SIG-M5 treated with dmso at 0.1 percent for 504 hours (cell line): ENCODE data around the gene NEURL1B.

Experiments used
- DNase-seq: peaks from one replicate; lab custom pipeline; 2025; ENCODE audit not compliant: unreplicated experiment; lab: John Stamatoyannopoulos, UW

NEURL1B gene

DNA sequence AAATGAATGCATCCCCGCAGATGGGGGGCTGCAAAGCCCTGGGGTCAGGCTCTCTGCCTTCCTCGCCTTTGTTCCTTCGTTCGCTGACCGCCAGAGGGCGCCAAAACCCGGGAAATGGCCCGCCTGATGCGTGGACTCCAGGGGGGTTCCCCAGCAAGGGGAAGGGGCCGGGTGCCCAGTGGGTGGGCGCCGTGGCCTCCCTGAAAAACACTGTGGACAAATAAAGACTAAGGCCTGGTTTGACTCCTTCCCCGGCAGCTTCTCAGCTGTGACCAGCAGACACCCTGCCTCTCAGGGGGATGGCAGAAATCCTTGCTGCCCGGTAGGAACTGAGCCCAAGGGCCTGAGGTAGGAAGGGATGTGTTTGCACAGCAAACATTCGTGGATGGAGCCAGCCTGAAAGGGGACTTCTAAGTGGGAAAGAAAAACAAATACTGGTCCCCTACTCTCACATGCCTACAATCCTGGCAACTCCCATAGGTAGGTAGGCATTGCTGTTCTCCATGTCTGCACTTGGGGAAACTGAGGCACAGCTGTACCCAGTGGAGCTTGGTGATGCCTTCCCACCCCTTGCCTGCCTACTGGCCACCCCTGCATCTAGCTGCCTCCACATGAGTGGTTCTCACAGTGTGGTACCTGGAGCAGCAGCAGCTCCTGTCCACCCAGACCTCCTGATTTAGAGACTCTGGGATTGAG lies 72.2 kb downstream of the NEURL1B start:
- peak; percentile 13 for DNase-seq

DNA sequence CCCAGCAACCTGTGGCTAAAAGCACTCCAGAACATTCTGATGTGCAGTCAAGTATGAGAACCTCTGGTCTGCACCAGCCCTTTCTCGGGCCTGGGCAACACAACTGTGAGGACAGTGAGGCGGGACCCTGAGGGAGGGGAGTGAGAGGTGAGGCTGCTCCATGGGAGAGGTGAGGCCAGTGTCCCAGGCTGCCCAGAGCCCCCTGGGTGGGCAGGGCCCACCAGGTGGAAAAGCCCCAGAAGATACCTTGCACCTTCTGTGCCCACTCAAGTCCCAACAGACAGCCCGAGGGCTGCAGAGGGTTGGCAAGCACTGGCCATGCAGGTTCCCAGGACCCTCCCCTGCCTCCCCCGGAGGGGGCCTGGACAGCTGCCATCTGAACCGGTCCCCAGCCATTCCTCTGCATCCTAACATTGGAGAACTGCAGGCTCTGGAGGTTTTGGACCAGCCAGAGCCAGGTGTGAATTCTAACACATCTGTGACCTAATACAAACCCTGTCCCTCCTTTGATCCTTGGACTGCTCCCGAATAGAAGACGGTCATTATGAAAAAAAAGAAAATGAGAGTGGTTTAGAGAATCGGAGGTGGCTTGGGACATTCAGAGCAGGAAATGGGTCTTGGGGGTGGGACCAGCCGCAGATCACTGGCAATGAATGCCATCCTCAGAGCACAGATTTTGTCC lies 72.9 kb downstream of the NEURL1B start:
- no peak for DNase-seq

DNA sequence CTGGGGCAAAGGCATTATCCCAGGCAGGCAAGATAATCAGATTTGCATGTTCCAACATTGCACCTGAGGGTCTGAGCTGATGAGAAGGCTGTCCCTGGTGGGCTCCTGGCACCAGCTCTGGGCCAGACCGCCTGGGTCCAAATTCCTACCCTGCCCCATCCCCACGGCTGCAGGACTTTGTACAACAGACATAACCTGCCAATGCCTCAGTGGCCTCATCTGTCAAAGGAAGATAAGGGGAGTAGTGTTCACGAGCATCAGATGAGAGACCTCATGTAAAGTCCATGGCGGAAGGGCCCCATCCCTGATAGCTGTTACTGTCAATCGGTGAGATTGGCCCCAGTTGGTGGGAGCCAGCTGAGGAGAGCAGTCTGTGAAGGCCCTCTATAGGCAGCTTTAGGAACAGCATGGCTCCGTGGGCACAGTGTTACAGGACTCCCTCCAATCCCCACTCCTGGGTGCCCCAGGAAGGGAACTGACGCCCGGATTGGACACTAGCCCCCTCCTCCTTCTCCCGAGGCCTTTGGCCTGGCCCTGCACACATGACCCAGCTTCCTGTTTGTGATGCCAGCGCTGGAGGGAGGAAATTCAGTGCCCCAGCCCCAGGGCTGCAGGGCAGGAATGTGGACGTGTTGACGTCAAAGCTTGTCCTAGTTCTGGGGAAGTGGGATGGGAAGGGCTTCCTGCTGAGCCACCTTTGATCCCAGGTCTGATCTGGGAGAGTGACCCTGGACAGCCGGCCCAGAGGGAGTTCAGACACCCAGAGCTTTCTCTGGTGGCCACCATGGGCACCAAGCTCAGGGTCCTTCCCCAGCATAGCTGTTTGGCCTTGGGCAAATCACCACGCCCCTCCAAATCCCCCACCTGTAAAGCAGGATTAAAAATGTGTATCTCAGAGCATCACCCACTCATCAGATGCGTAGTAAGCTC lies 73.7 kb downstream of the NEURL1B start:
- peak; percentile 82 for DNase-seq

DNA sequence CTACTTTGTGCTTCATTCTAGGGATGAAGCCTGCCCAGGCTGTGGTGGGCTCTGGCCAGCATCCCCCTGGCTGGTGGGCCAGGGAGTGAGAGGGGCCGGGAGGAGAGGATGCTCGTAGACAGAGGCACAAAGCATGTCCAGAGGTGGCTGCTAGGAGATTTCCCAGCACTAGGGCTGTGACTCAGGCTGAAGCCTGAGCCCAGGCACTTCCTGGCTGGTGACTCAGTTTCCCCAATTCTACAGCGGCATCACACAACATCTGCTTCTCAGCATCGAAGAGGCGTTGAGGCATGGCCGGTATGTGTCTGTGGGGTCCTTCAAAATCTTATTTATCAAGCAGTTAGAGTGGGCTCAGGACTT lies 74.3 kb downstream of the NEURL1B start:
- DNase-seq, result no peak

DNA sequence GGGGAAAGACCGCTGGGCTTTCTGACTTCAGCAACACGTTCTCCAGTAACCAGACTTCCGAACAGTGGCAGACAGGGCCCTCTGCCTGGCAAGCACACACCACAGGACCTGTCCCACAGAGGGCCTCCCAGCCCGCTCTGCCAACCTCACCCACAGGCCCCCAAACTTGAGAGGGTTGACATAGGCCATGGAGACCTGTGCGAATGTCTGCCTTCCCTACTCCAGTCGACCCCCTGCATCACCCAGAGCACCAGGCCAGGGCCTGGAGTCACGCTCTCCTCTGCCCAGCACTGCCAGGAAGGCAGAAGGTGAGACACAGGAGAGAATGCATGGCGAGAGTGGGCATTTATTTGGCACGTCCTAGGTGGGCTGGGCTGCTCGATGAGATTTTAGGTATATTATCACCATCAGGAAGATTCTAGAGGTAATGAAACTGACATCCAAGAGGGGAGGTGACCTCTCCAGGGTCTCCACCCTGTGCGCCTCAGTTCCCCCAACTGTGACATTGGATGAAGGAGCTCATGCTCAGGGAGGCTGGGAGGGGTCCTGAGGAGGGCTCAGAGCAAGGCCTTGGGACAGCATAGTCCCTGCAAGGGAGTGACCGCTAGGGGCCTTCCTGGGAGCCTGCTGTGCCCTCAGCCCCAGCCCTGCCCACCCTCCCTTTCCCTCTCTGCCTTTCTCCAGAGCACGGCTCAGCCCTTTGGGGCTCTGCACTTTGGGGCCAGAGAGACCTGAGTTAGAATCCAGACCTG lies 75.0 kb downstream of the NEURL1B start:
- DNase-seq, result no peak

DNA sequence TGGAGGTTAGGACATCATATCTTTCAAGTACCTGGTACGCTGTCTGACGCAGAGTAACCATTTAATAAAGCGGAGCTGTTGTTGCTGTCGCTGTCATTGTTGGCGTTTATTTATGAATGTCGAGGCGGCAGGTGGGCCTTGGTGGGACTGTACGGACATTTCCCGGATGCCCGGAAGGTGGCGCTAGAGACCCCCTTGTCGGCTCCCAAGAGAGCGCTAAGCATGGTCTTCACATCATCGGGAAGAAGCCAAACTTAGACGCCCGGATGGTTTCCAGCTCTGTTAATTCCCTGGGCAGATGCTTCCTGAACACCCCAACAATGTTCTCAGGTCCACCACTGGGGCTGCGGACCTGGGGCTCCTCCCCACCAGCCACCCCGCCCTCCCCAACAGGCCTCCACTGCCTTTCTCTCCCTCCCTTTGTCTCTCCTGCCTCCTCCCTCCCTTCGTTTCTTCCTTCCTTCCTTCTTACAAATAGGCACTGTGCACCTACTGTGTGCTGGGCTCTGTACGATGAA lies 75.8 kb downstream of the NEURL1B start:
- DNase-seq, result peak; percentile 57

DNA sequence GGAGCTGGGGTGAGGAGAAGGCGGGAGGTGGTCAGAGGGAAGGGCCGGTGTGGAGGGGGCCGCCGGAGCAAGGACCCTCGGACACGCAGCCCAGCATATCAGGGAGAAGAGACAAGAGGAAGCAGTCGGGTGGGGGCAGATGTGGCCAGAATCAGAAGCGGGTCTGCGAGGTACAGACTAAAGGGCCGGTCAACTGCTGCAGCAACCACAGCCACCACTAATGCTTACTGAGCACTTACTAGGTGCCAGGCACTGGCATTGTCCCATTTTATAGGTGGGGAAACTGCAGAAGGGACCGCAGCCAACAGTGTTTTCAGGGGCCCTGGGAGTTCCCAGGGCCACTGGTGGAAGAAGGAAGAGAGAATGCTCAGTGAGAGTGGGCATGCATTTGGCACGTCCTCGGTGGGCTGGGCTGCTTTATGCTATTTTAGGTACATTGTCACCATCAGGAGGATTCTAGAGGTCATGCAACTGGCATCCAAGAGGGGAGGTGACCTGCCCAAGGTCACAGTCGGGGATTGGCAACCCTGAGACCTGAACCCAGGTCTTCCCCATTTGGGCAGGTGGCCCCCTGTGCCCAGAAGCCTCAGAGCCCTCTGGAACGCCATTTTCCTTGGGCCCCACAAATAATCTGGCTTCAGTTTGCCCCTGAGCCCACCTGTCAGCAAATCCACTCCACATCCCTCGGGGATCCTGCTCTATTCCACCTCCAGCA lies 76.6 kb downstream of the NEURL1B start:
- DNase-seq, result no peak

DNA sequence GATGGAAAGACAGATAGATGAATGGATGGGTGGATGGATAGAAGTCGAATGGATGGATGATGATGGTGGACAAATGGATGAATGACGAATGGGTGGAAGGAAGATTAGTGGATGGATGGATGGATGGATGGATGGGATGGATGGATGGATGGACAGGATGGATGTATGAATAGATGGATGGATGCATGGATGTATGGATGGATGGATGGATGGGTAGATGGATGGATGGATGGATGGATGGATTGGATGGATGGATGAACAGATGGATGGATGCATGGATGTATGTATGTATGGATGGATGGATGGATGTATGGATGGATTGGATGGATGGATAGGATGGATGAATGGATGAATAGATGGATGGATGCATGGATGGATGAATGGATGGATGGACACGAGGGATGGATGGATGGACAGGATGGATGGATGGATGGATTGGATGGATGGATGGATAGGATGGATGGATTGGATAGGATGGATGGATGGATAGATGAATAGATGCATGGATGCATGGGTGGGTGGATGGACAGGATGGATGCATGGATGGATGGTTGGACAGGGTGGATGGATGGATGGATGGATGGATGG lies 77.6 kb downstream of the NEURL1B start:
- no peak for DNase-seq

DNA sequence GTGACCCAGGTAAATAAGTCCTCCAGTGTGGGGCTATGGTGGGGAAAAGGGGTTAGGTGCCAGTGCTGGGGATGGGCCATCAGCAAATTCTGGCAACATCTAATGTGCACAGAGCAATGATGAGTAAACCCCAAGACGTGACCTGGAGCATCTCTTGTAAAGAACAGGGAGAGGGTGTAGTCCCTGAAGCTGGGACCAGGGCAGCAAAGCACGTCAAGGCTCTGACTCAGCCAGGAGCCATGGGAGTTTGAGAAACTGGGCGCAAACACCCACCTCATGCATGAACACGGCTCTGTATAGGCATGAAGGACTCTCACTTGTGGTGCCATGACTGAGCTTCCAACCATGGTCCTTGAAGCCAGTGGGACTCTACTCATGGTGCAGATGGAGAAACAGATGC lies 78.1 kb downstream of the NEURL1B start:
- no peak for DNase-seq

DNA sequence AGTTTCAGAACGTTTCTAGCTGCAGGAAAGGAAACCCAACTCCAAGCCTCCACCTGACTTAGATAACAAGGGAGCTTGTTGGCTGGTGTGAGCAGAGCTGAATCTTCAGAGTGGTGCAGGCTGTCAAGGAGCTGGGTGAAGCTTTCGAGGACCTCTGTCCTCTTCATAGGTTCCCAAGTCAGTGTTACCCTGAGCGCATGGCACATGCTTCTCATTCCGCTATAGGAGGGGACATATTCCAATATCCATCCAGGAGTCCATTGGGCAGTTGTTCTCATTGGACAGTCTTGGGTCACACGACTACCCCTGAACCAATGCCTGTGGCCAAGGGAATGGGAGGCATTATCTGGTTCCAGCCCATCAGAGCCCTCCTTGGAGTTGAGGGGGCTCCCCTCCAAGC lies 79.6 kb downstream of the NEURL1B start:
- DNase-seq, result no peak

DNA sequence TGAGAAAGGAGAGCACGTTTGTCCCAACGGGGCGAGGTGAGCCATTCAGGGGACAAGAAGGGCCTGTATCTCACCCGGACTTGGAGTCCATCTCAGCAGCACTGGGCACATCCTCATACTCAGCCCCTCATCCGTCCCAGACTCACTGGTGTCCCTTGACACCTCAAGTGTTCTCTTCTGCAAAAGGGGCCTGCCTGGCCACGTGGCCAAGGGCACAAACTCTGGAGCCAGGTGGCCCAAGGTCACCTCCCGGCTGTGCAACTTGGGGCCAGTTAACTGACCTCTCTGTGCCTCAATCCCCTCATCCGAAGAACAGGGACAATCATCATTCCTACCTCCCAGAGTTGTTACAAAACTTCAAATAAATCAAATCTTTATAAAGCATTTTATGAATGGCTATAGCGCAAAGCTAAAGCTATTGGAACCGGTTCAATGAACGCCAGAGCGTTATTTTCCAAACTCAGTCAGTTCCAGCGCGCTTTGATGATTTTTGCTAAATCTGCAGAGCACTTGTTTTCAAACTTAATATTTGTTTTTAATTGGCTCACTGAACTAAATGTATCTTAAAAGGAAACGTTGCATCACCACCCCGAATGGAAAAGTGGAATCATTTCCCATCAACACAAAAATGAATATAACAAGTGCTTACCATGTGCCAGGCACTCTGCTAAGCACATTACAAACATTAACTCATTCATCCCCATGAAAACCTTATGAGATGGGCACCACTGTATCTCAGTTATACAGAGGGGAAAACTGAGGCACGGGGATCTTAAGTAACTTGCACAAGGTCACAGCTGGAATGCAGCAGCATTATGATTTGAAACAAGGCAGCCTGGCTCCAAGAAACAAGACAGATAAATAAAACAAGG lies 80.6 kb downstream of the NEURL1B start:
- no peak for DNase-seq

DNA sequence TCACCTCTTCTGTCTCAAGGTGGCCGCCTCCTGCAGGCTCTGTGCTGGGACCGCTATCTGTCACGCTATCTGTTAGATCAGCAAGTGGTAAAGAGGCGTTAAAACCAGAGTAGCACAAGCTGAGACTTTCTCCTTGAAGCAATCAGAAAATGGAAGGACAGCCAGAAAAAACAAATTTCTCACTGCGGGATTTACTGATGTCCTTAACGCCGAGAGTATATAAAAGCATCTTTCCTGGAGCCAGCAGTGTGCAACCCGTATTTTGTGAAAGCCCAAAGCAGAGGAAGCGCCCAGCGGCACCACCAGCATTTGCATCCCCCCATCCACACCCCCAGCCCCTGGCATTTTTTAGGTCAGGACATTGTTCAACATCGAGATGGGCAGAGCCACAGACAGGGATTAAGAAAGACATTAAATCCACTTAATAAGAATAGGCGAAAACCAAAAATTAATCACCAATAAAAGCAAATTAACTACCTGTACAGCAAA lies 81.3 kb downstream of the NEURL1B start:
- no peak for DNase-seq

DNA sequence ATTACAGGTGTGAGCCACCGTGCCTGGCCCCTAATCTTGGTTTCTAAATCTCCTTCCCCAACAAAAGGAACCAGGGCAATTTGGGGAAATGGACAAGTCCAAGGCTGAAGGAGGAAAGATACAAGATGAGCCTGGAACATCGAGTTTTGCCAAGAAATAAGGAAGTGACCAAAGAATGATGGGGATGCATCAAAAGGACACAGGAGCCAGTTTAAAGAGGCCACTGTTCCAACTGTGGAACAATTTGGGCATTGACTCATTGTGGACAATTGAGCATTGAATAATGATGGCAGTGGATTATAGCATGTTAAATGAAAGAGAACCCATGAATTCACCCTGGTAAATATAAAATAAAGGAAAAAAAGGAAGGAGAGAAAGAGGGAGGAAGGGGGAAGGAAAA lies 82.4 kb downstream of the NEURL1B start:
- DNase-seq, result no peak

DNA sequence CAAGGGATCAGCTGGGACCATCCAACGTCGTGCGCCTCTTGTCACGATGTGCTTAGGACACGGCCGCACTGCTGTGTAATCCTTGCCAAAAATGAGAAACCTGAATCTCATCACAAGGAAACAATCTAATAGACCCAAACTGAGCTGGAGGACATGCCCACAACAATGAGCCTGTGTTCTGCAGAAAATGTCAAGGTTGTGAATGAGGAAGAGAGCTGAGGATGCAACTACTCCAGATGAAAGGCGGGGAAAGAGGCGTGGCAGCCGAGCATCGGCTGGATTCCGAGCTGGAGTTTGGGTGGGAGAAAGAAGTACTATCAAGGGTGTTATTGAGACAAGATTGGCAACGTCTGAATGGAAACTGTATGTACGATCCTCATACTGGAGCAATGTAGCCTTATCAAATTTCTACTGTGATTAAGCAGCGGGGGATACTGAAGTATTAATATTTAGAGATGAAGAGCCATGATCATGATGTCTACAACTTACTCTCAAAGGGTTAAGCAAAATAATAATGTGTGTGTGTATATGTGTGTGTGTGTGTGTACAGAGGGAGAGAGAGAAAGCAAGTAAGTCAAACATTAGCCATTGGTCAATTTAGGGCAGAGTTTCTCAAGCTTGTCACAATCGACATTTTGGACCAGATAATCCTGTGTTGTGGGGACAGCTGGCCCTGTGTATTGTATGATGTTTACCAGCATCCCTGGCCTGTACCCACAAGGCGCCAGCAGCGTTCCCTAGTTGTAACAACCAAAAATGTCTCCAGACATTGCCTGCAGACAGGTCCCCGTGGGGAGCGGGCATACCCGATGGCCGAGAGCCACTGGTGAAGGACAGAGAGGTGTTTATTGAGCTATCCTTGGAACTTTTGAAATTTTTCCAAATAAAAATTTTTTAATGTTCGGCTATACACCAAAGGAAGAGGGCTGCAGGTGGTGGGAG lies 83.5 kb downstream of the NEURL1B start:
- no peak for DNase-seq

DNA sequence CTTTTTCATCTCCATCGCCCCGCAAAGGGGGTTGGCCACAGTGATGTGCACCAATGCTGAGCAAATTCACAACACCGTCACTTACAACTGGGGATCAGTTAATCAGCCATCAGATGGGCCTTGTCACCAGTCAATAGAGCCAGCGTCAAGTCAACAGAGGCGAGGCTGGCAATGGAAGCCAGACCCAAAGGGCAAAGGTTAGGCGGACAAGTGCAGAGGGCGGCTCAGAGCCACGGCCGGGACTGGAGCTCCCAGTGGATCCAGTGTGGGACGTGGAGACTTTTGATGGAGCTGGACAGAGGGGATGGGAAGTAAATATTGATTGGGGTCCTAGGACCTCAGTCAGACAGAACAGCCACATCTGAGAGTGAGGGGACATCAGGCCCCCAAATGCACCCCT lies 84.2 kb downstream of the NEURL1B start:
- no peak for DNase-seq

DNA sequence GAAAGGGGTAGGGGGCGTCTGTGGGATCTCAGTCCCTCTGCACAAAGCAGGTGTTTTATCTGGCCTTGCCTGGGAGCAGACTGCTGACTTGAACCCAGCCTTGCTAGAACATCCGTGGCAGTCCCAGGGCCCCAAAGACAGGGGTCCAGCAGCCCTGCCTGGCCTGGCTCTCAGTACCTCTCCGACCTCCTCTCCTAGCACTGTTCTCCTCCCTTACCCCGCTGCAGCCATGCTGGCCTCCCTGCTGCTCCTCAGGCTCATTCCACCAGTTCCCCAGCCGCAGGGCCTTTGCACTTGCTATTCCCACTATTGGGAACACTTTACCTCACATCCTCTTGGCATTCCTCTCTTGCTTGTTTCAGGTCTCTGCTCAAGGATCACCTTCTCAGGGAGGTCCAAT lies 84.7 kb downstream of the NEURL1B start:
- no peak for DNase-seq

DNA sequence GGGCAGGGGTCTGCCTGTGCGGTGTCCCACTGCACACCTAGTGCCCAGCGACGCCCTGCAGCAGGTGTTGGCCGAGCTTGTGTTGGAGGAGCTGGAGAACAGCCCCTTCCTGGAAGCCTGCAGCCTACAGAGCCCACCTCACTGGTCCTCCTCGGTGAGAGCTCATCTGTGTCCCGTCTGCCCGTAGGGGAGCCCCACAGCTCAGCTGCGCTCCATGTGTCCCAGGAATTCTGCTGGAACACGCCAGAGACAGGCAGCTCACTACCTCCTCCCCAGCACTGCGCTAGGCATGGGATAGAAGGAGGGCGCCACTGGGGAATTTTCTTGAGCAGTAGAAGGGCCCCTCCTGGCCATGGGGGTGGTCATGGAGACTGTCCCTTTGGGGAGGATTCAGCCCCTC lies 85.9 kb downstream of the NEURL1B start:
- no peak for DNase-seq

DNA sequence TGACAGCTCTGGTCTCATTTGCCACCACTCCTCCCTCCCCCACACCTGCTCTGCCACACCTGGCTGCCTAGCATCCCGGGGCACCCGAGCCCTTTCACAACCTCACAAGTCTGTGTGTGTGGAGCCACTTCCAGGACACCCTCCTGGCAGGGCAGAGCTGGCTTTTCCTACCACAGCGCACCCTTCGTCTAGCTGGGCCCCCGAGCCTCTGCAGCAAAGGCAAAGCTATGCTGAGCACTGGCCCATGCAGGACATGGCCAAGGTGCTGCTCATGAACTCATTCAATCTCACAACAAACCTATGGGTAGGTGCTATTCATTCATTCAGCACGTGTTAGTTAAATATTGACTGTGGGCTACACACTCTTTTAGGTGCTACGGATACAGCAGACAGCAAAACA lies 86.5 kb downstream of the NEURL1B start:
- no peak for DNase-seq
